ENCODE measurements around the gene PNRC2. TPM values are rescaled to one million over a fixed set of nuclear protein-coding genes. Genes with fewer than 3 reads are reported as not detected.

Gene PNRC2
- total RNA-seq, 1 donor from 2014 or later = 134 TPM

GRCh38 chr1:23960291-23961020, 828 bp downstream of the PNRC2 start:
- no peaks in the 10 kb centered on the region for H3K27me3 Mint-ChIP-seq (ENCODE audit: insufficient read depth)
- intact Hi-C loops (cut with micrococcal nuclease) = loop anchor here (1.0 to 10.0 kb wide), 2 partner anchors 8 to 1284 kb away; partner anchors contain the start of gene RSRP1
- peaks cover 45% of the 10 kb centered on the region for H3K36me3 Mint-ChIP-seq (ENCODE audit: low read depth)
- no peak for DNase-seq (ENCODE audit: low spot score)
- peaks cover 69% of the 10 kb centered on the region for H3K4me1 Mint-ChIP-seq (ENCODE audit: low read depth)
- H3K4me3 Mint-ChIP-seq = peak overlapping the region; percentile 99
- no peaks in the 10 kb centered on the region for H3K9me3 Mint-ChIP-seq
- H3K27ac Mint-ChIP-seq = peak overlapping the region; percentile 100

- intact Hi-C loops (cut with micrococcal nuclease) = loop anchor here (1.0 to 10.0 kb wide), 2 partner anchors 13 to 1281 kb away; partner anchors contain the start of gene RSRP1
- Mint-ChIP-seq H3K27me3 (ENCODE audit: insufficient read depth) (no peaks in the 10 kb centered on the region), H3K4me3 (no peak overlapping the region), H3K27ac (peak overlapping the region; percentile 65), H3K36me3 (ENCODE audit: low read depth) (peaks cover 68% of the 10 kb centered on the region), H3K9me3 (no peaks in the 10 kb centered on the region), H3K4me1 (ENCODE audit: low read depth) (peaks cover 85% of the 10 kb centered on the region)
- no peak for DNase-seq (ENCODE audit: low spot score)
These were observed 4.1 kb downstream of the PNRC2 start for GRCh38 chr1:23963617-23964234.

DNA sequence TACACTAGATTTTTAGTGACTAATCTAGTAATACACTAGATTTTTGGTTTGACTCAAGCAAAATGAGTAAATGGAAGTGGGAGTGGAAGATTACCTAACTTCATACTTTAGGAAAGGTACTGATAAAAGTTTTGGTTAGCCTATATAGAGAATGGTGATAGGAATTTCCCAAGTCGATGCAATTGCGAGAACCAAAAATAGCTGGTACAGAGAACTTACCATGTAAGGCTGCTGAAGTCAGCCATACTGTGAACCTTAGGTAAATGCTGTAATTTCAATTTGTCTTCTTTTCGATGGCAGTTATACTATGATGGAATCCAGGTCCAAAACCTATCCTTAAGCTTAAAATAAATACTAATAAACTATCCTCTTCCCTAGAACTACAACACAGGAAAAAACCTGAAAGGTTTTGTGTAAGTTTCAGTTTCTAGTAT, 4.6 kb downstream of the PNRC2 start:
- intact Hi-C loops (cut with micrococcal nuclease) = loop anchor here (1.0 to 10.0 kb wide), 2 partner anchors 12 to 1281 kb away; partner anchors contain the start of gene RSRP1
- no peak for DNase-seq (ENCODE audit: low spot score)
- Mint-ChIP-seq H3K4me1 (ENCODE audit: low read depth) (peaks cover 81% of the 10 kb centered on the region), H3K27me3 (ENCODE audit: insufficient read depth) (no peaks in the 10 kb centered on the region), H3K4me3 (no peak overlapping the region), H3K36me3 (ENCODE audit: low read depth) (peaks cover 68% of the 10 kb centered on the region), H3K27ac (peak overlapping the region; percentile 65), H3K9me3 (no peaks in the 10 kb centered on the region)

DNA sequence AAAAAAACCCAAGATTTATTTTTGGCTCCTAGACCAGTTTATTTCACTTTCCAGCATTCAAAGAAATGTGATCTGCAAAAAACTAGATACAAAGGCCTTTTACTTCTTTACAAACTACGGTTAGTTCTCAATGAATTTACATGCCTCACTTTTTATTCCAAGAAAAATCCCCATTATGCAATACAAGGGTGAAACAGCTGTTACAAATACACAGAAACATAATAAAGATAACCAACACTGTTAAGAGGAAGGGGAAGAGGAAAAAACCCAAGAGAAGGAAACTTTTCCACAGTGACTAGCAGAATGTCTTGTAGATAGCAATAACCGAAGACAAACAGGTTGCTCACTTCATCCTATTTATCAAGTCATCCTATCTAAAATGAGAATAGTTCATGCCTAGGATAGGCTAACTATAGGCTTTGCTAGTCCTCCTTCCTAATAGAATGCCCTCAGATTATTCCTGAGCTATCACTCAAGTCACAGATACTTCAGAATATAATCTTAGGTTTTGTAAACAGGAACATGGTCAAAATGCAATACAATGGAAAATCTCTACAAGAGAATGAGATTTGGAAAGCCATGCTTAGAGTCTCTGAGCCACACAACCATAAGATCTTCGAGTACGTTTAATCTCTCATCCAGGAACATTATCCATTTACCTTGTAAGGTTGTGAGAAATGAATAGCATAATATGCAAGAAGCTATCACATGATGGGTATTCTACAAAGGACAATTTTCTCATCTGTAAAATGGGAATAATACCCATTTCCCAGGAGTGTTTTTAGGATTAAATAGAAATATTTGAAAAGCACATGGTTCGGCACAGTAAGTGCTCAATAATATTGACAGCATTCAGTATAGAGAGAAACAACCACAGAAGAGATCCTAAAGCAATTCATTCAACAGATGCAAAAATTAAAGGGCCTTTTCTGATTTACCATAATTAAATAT, 5.4 kb downstream of the PNRC2 start:
- DNase-seq (ENCODE audit: low spot score) = no peak
- intact Hi-C loops (cut with micrococcal nuclease) = loop anchor here (1.0 to 10.0 kb wide), 2 partner anchors 11 to 1280 kb away; partner anchors contain the start of gene RSRP1
- peaks cover 81% of the 10 kb centered on the region for H3K4me1 Mint-ChIP-seq (ENCODE audit: low read depth)
- H3K27me3 Mint-ChIP-seq (ENCODE audit: insufficient read depth) = no peaks in the 10 kb centered on the region
- H3K4me3 Mint-ChIP-seq = no peak overlapping the region
- H3K9me3 Mint-ChIP-seq = no peaks in the 10 kb centered on the region
- H3K36me3 Mint-ChIP-seq (ENCODE audit: low read depth) = peaks cover 70% of the 10 kb centered on the region
- H3K27ac Mint-ChIP-seq = peak overlapping the region; percentile 65

DNA sequence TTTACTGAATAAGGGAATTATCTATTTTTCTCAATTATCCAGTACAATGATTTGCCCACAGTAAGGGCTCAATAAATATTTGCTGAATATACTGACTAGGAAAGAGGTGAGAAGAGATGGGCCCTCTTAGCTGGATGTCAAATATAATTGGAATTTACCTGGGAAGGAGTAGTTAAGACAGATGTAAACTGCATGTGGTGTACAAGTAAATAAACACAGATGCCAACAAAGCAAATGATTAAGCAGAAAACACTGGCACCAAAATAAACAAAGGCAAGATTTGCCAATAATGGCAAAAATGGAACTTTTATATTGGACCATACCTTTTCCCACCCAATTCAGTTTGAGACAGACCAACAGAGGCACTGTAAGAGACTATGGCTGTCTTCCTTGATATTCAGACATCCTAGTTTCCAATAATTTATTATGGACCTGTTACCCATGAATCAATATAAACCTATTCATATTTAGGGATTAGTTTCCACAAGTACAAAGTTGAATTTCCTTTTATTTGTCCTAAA, 7.4 kb downstream of the PNRC2 start:
- Mint-ChIP-seq H3K27ac (peak overlapping the region; percentile 58), H3K36me3 (ENCODE audit: low read depth) (peaks cover 58% of the 10 kb centered on the region), H3K9me3 (no peaks in the 10 kb centered on the region), H3K4me3 (no peak overlapping the region), H3K4me1 (ENCODE audit: low read depth) (peaks cover 68% of the 10 kb centered on the region), H3K27me3 (ENCODE audit: insufficient read depth) (no peaks in the 10 kb centered on the region)
- intact Hi-C loops (cut with micrococcal nuclease) = loop anchor here (10.0 kb wide), 1 partner anchor 1278 kb away; the partner anchor contains the start of gene RSRP1
- no peak for DNase-seq (ENCODE audit: low spot score)

GRCh38 chr1:23967871-23968270, 8.2 kb downstream of the PNRC2 start:
- intact Hi-C loops (cut with micrococcal nuclease) = loop anchor here (1.0 to 10.0 kb wide), 3 partner anchors 8 to 1277 kb away; partner anchors contain the start of gene RSRP1
- Mint-ChIP-seq H3K4me1 (ENCODE audit: low read depth) (peaks cover 60% of the 10 kb centered on the region), H3K27ac (no peak overlapping the region), H3K36me3 (ENCODE audit: low read depth) (peaks cover 57% of the 10 kb centered on the region), H3K4me3 (no peak overlapping the region), H3K9me3 (no peaks in the 10 kb centered on the region), H3K27me3 (ENCODE audit: insufficient read depth) (no peaks in the 10 kb centered on the region)
- DNase-seq (ENCODE audit: low spot score) = no peak

- H3K27me3 Mint-ChIP-seq (ENCODE audit: insufficient read depth) = no peaks in the 10 kb centered on the region
- peak overlapping the region; percentile 97 for H3K4me3 Mint-ChIP-seq
- intact Hi-C loops (cut with micrococcal nuclease) = loop anchor here (1.0 to 10.0 kb wide), 4 partner anchors 9 to 1523 kb away; partner anchors contain the start of genes NIPAL3, RPL11, STPG1 and ZBTB40
- H3K9me3 Mint-ChIP-seq = no peaks in the 10 kb centered on the region
- peaks cover 65% of the 10 kb centered on the region for H3K4me1 Mint-ChIP-seq (ENCODE audit: low read depth)
- peak overlapping the region; percentile 27 for H3K27ac Mint-ChIP-seq
- DNase-seq (ENCODE audit: low spot score) = no peak
- H3K36me3 Mint-ChIP-seq (ENCODE audit: low read depth) = peaks cover 53% of the 10 kb centered on the region
These were observed 17.7 kb downstream of the PNRC2 start for GRCh38 chr1:23977187-23977853.

GRCh38 chr1:23977854-23978191, 18.2 kb downstream of the PNRC2 start:
- Mint-ChIP-seq H3K9me3 (no peaks in the 10 kb centered on the region), H3K4me3 (peak overlapping the region; percentile 97), H3K36me3 (ENCODE audit: low read depth) (peaks cover 51% of the 10 kb centered on the region), H3K27ac (peak overlapping the region; percentile 70), H3K27me3 (ENCODE audit: insufficient read depth) (no peaks in the 10 kb centered on the region), H3K4me1 (ENCODE audit: low read depth) (peaks cover 65% of the 10 kb centered on the region)
- DNase-seq (ENCODE audit: low spot score) = no peak
- intact Hi-C loops (cut with micrococcal nuclease) = loop anchor here (1.0 to 10.0 kb wide), 4 partner anchors 10 to 1523 kb away; partner anchors contain the start of genes NIPAL3, RPL11, STPG1 and ZBTB40

- peak overlapping the region; percentile 92 for H3K27ac Mint-ChIP-seq
- DNase-seq (ENCODE audit: low spot score) = no peak
- peak overlapping the region; percentile 97 for H3K4me3 Mint-ChIP-seq
- H3K4me1 Mint-ChIP-seq (ENCODE audit: low read depth) = peaks cover 60% of the 10 kb centered on the region
- peaks cover 44% of the 10 kb centered on the region for H3K36me3 Mint-ChIP-seq (ENCODE audit: low read depth)
- intact Hi-C loops (cut with micrococcal nuclease) = loop anchor here (5.0 to 10.0 kb wide), 3 partner anchors 287 to 1524 kb away; partner anchors contain the start of genes NIPAL3, RPL11, STPG1 and ZBTB40
- no peaks in the 10 kb centered on the region for H3K9me3 Mint-ChIP-seq
- H3K27me3 Mint-ChIP-seq (ENCODE audit: insufficient read depth) = no peaks in the 10 kb centered on the region
These were observed 19.2 kb downstream of the PNRC2 start for GRCh38 chr1:23978805-23979204.

GRCh38 chr1:23979387-23979880, 19.8 kb downstream of the PNRC2 start:
- Mint-ChIP-seq H3K27ac (peak overlapping the region; percentile 92), H3K27me3 (ENCODE audit: insufficient read depth) (no peaks in the 10 kb centered on the region), H3K36me3 (ENCODE audit: low read depth) (peaks cover 38% of the 10 kb centered on the region), H3K4me3 (peak overlapping the region; percentile 97), H3K9me3 (no peaks in the 10 kb centered on the region), H3K4me1 (ENCODE audit: low read depth) (peaks cover 54% of the 10 kb centered on the region)
- no peak for DNase-seq (ENCODE audit: low spot score)
- intact Hi-C loops (cut with micrococcal nuclease) = loop anchor here (5.0 to 10.0 kb wide), 3 partner anchors 287 to 1525 kb away; partner anchors contain the start of genes NIPAL3, RPL11, STPG1 and ZBTB40

DNA sequence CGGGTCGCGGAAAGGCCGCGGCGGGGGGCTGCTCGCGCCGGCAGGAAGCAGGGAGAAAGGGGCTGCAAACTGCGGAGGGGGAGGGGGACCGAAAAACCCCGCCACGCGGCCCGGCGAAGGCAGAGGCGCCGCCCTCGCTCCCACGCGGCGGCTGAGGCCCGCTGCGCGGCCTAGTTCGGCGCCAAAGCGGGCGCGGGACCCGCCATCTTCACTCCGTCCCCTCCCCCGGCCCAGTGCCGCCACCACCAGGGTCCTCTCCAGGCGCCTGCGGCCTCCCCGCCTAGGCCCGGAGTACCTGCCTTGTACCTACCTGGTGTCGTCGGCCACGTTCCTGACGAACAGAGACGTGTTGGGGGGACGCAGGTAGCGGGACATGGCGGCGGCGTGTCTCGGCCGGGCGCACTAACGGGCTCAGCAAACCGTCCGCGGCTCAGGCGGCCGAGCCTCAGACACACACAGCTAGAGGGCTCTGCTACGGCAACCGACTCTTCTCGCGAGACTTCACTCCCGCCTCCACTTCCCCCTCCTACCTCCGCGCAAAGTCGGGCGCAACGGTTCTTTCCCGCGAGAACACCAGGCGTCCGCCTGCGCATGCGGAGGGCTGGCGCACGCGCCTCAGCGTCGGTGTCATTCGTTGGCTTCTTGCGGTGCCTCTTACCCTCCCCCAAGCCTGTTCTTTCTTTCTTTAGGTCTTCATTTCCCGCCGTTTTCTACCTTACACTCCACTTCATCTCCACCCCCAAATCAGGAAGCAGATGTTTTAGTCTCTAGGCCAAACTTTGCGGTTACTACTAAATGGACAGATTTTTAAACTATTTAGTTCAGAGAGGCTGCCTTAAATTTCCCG, 20.5 kb downstream of the PNRC2 start, which contains the start of gene SRSF10:
Gene SRSF10, minus strand, starts transcription at position 447 of the 847 bp plus-strand sequence. Its CDS starts 72 bp downstream, at position 375.
- Mint-ChIP-seq H3K36me3 (ENCODE audit: low read depth) (peaks cover 32% of the 10 kb centered on the region), H3K4me3 (peak within 1 kb of the TSS; percentile 97), H3K9me3 (no peaks in the 10 kb centered on the region), H3K27ac (peak within 1 kb of the TSS; percentile 97), H3K27me3 (ENCODE audit: insufficient read depth) (no peaks in the 10 kb centered on the region), H3K4me1 (ENCODE audit: low read depth) (peaks cover 47% of the 10 kb centered on the region)
- intact Hi-C loops (cut with micrococcal nuclease) = loop anchor here (1.0 to 10.0 kb wide), 5 partner anchors 21 to 1525 kb away; partner anchors contain the start of genes NIPAL3, PNRC2, RPL11 and SRRM1
- peak; percentile 98 for DNase-seq (ENCODE audit: low spot score)
